Panc1 (cell line): ENCODE measurements around the gene RNF225. TPM values are rescaled to one million over a fixed set of nuclear protein-coding genes. Genes with fewer than 3 reads are reported as not detected.

Source experiments
- ATAC-seq: fragments of 200-7000 bp; cut with Tn5 transposase; 2 replicates; pipeline ENCODE4 v1.9.1; 2020; ENCODE audit warnings: mild to moderate bottlenecking, moderate library complexity
- BruUV-seq: library from RNA; stranded (reverse); fragments of 400-500 nt; replicated peaks from 2 replicates; lab custom pipeline; 2021; lab: Mats Ljungman, UMichigan
- CTCF ChIA-PET: fragments of 300-600 bp; sonication (Branson Sonifier 250); formaldehyde crosslinking; loops from one replicate; lab custom pipeline; 2022; ENCODE audit warnings: antibody characterized with exemption; lab: Charles Lee
- POLR2A ChIA-PET: fragments of 300-600 bp; sonication (Branson Sonifier 250); formaldehyde crosslinking; loops from one replicate; lab custom pipeline; 2022; ENCODE audit warnings: antibody characterized with exemption; lab: Charles Lee
- DNase-seq: peaks from one replicate; pipeline ENCODE4 v3.0.0-alpha.2; 2010; ENCODE audit warnings: low read depth, low spot score
- H3K27ac ChIP-seq: 2 replicates; pipeline ENCODE4 v1.5.1; 2011; ENCODE audit warnings: mild to moderate bottlenecking, low read length, inconsistent platforms
- H3K27me3 ChIP-seq: fragments of 200-500 bp; sonication (Bioruptor generic); 2 replicates; pipeline ENCODE4 v1.6.0; 2014; ENCODE audit warnings: low read length, inconsistent platforms; ENCODE audit not compliant: control insufficient read depth, insufficient read depth
- H3K36me3 ChIP-seq: fragments of 200-500 bp; sonication (Bioruptor generic); 2 replicates; pipeline ENCODE4 v1.5.1; 2014; ENCODE audit warnings: inconsistent platforms, mild to moderate bottlenecking, low read length, moderate library complexity; ENCODE audit not compliant: control insufficient read depth, insufficient read depth
- H3K4me1 ChIP-seq: 2 replicates; pipeline ENCODE4 v1.5.1; 2011; ENCODE audit warnings: inconsistent platforms, mild to moderate bottlenecking, low read length, moderate library complexity; ENCODE audit not compliant: control insufficient read depth, insufficient read depth
- H3K4me3 ChIP-seq, 2 experiments: 2 replicates each; pipeline ENCODE4 v1.5.1; 2011 to 2012; ENCODE audit warnings: low read depth in 2 of 2, low read length in 2 of 2, mild to moderate bottlenecking in 2 of 2, inconsistent platforms in 1 of 2, moderate library complexity in 1 of 2
- H3K9me3 ChIP-seq: fragments of 200-500 bp; sonication (Bioruptor generic); 2 replicates; pipeline ENCODE4 v1.5.1; 2014; ENCODE audit warnings: low read depth, mild to moderate bottlenecking, inconsistent platforms, low read length, moderate library complexity; ENCODE audit not compliant: control insufficient read depth, insufficient read depth
- CTCF ChIP-seq: fragments of 450-650 bp; IDR thresholded peaks from 2 replicates; pipeline ENCODE4 v1.5.1; 2017; ENCODE audit warnings: mild to moderate bottlenecking
- POLR2AphosphoS5 ChIP-seq: IDR thresholded peaks from 2 replicates; pipeline ENCODE4 v1.6.1; 2012; ENCODE audit warnings: mild to moderate bottlenecking, low read depth, low read length, moderate library complexity
- SIN3A ChIP-seq: IDR thresholded peaks from 2 replicates; pipeline ENCODE4 v1.6.1; 2012; ENCODE audit warnings: low read depth, mild to moderate bottlenecking, low read length, moderate library complexity, borderline replicate concordance; ENCODE audit not compliant: insufficient read depth
- TCF7L2 ChIP-seq: IDR thresholded peaks from 2 replicates; pipeline ENCODE4 v1.6.1; 2011; ENCODE audit warnings: mild to moderate bottlenecking, low read depth, low read length, inconsistent platforms
- in situ Hi-C: cut with HindIII; loops from 2 replicates; pipeline ENCODE4 v1.10.0; 2016; ENCODE audit warnings: low sequenced_read_pairs, low pct_unique_long_range_greater_than_20kb
- intact Hi-C: fragments of 100-400 bp; cut with micrococcal nuclease; formaldehyde crosslinking; loops from one replicate; pipeline ENCODE4 v1.10.0; 2022; ENCODE audit not compliant: unreplicated experiment
- total RNA-seq: library from RNA; stranded (reverse); gene quantifications from one replicate; pipeline ENCODE4 v1.2.1, GENCODE V29; 2021; ENCODE audit not compliant: unreplicated experiment
- TF ChIP-seq, protein P1 (sequence below), 2 experiments: IDR thresholded peaks; 2 replicates each; pipeline ENCODE4 v1.6.1; 2011 to 2012; ENCODE audit warnings: low read depth in 2 of 2, control low read depth in 1 of 2, low read length in 1 of 2, mild to moderate bottlenecking in 1 of 2, moderate library complexity in 1 of 2; ENCODE audit not compliant: insufficient read depth in 1 of 2

RNF225 gene
- total RNA-seq, 1 experiment from 2014 or later: 1.6 TPM

- intact Hi-C loops (no loop called here), in situ Hi-C loops (no loop called here)
- DNase-seq: no peak
Observed at GRCh38 chr19:58394821-58395219, 636 bp upstream of the RNF225 start.

DNA sequence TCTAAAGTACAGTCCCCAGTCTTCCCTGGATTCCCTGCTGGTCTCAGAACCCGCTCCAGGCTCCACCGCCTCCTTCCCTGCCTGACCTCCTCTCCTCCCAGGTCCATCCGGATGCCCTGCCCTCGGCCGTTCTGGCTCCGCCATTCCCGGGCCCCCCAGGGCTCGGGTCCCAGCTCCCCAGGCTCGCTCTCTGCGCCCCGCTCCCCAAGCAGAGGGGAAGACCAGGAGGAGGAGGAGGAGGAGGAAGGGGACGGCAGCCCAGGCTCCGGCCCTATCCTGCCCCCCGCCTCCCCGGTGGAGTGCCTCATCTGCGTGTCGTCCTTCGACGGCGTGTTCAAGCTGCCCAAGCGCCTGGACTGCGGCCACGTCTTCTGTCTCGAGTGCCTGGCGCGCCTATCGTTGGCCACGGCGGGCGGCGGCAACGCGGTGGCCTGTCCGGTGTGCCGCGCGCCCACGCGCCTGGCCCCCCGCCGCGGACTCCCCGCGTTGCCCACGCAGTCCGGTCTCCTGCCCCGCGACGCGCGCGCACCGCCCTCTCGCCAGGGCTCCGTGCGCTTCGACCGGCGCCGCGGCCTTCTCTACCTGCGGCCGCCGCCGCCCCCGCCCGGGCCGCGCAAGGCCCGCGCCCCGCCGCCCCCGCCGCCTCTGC, 647 bp downstream of the RNF225 start:
- BruUV-seq: no TSS peak
- CTCF ChIA-PET: no interaction called here
- no peak for TF ChIP-seq CTCF
- TF ChIP-seq TCF7L2: no peak
- TF ChIP-seq, protein P1, sequence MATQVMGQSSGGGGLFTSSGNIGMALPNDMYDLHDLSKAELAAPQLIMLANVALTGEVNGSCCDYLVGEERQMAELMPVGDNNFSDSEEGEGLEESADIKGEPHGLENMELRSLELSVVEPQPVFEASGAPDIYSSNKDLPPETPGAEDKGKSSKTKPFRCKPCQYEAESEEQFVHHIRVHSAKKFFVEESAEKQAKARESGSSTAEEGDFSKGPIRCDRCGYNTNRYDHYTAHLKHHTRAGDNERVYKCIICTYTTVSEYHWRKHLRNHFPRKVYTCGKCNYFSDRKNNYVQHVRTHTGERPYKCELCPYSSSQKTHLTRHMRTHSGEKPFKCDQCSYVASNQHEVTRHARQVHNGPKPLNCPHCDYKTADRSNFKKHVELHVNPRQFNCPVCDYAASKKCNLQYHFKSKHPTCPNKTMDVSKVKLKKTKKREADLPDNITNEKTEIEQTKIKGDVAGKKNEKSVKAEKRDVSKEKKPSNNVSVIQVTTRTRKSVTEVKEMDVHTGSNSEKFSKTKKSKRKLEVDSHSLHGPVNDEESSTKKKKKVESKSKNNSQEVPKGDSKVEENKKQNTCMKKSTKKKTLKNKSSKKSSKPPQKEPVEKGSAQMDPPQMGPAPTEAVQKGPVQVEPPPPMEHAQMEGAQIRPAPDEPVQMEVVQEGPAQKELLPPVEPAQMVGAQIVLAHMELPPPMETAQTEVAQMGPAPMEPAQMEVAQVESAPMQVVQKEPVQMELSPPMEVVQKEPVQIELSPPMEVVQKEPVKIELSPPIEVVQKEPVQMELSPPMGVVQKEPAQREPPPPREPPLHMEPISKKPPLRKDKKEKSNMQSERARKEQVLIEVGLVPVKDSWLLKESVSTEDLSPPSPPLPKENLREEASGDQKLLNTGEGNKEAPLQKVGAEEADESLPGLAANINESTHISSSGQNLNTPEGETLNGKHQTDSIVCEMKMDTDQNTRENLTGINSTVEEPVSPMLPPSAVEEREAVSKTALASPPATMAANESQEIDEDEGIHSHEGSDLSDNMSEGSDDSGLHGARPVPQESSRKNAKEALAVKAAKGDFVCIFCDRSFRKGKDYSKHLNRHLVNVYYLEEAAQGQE (IDR thresholded peaks at IDR 0.05; ENCODE audit: insufficient read depth in 1 of 2, low read depth in 2 of 2, low read length in 1 of 2): no peak
- TF ChIP-seq POLR2AphosphoS5: no peak
- TF ChIP-seq SIN3A: no peak
- no peak overlapping the region for H3K27ac ChIP-seq
- POLR2A ChIA-PET: no interaction called here
- no peaks in the 10 kb centered on the region for H3K27me3 ChIP-seq
- peaks cover 12% of the 10 kb centered on the region; the same call in 1 of the 2 replicates for H3K36me3 ChIP-seq
- peaks cover 19% of the 10 kb centered on the region for H3K4me1 ChIP-seq
- in situ Hi-C loops: no loop called here
- intact Hi-C loops: no loop called here
- no peaks in the 10 kb centered on the region for H3K9me3 ChIP-seq
- DNase-seq (no peak), ATAC-seq (peak; percentile 46)
- H3K4me3 ChIP-seq: no peak overlapping the region

More at GRCh38 chr19:58394821-58395219, 636 bp upstream of the RNF225 start:
- Histone ChIP-seq H3K27me3 (no peaks in the 10 kb centered on the region), H3K27ac (no peak overlapping the region), H3K9me3 (no peaks in the 10 kb centered on the region), H3K4me3 (no peak overlapping the region), H3K36me3 (peaks cover 16% of the 10 kb centered on the region), H3K4me1 (peaks cover 17% of the 10 kb centered on the region)
- peak; percentile 14; the same call in 1 of the 2 replicates for TF ChIP-seq SIN3A
- TF ChIP-seq POLR2AphosphoS5: no peak
- no peak for TF ChIP-seq CTCF
- BruUV-seq: no TSS peak
- ChIA-PET CTCF (no interaction called here), POLR2A (interaction anchor here (0.6 kb wide), 1 partner anchor 733 kb away, joined by 3 read pairs; no protein-coding TSS in a partner anchor)
- peak; percentile 10; the same call in 1 of the 2 replicates for ATAC-seq
